Measurements from ENCODE around the gene MBD3.
A peak's percentile ranks its signal among the peaks of the same experiment; 100 is the strongest.

MBD3 gene

DNA sequence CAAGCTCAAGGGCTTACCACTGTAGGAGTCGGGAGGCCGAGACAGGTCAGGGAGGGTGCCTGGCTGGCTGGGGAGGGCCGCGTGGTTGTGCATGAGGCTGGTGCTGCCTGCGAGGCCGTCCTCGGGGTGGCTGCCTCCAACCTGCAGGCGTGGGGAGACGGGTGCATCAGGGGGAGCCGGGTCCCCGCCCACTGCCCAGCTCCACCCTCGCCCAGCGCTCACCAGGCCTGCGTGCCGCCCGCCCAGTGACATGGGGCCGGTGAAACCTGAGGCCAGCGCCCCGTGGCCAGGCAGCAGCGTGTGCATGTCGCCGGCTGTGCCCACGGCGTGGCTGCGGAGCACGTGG is 26.4 kb upstream of the MBD3 start:
- DNase-seq (ENCODE audit: low read depth), result no peak

DNA sequence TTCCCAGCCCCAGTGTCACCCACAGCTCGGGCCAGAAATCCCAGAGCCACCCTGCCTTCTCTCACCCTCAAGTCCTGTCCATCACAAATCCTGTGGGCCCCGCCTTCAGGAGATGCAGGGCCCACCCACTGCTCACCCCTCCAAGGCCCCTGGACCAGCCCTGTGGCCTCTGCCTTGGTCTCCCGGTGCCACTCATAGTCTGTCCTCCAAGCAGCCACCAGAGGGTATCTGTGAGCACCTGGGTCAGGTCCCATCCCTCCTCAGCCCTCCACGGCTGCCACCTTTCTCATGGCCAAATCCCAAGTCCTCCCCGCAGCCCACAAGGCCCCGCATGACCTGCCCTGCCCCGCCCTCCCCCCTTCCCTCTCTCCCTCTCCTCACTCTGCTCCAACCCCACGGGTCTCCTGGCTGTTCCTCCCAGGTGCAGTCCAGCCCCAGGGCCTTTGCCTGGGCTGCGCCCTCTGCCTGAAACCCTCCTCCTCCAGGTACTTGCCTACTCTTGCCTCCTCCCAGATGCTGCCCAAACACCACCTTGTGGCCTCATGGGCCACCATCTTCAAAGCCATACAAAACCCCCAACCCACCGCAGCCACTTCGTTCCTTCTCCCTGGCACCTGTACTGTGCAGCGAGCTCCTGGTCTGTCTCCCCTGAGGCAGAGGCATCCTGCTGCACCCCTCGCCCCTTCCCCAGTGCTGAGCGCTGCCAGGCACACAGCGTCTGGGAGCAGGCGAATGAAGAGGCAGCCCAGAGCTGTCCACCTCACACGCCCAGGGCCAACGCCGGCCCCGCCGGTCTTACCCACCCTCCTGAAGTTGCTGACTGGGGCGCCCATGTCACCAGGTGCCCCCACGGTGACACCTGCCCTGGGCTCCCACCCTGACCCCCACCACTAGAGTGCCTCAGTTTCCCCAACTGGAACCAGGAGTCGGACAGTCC is 25.8 kb upstream of the MBD3 start:
- DNase-seq (ENCODE audit: low read depth), result no peak

DNA sequence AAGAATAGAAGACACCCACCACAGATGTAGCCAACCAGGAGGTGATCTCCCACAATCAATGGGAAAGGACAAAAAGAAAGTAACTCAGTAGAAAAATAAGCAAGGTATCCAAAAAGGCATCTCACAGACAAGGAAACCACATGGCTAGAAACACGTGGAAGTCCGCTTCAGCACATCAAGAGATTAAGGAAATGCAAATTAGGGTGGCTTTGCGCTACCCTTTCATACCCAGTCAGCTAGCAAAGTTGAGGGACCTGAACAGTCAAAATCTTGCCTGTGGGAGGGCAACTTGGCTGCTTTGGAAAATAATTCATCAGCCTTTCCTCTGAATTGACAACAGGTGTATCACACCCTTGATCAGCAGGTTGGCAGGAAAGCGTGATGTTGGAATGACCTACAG is 24.2 kb upstream of the MBD3 start:
- no peak for DNase-seq (ENCODE audit: low read depth)

DNA sequence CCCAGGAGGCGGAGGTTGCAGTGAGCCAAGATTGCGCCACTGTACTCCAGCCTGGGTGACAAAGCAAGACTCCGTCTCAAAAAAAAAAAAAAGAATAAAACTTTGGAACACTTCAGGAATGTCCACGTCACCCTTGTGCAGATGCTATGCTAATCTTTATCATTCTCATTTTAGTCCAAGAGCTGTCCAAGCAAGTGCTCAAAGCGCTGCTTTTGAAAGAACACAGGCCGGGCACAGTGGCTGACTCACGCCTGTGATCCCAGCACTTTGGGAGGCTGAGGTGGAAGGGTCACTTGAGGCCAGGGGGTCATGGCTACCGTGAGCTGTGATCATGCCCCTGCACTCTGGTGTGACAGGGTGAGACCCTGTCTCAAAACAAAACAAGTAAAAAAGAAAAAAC is 23.7 kb upstream of the MBD3 start:
- no peak for DNase-seq (ENCODE audit: low read depth)

DNA sequence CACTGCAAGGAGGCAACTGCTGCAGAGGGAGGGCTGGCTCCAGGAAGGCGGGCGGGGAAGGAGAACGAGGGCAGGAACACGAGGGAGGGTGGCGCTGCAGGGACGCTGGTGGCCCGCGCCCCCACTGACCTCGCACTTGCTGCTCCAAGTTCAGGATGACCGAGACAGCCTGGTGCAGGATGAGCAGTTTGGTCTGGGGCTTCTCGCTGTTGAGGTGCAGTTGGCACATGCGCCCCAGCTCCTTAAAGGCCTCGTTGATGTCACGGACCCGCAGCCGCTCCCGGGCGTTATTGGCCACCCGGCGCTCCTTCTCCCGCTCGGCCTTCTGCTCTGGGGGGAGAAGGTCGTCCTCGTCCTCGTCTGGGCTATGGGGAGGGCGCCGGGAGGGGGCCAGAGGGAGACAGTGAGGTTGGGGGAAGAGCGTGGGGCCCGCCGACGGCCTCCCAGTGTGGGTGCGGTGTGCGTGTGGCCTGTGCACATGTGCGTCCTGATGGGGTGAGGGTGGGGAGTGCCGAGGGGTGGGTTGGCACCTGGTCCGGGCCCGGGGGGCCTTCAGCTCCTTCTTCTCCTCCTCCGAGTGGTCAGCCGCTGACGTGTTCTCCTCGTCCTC is 22.6 kb upstream of the MBD3 start:
- no peak for DNase-seq (ENCODE audit: low read depth)

DNA sequence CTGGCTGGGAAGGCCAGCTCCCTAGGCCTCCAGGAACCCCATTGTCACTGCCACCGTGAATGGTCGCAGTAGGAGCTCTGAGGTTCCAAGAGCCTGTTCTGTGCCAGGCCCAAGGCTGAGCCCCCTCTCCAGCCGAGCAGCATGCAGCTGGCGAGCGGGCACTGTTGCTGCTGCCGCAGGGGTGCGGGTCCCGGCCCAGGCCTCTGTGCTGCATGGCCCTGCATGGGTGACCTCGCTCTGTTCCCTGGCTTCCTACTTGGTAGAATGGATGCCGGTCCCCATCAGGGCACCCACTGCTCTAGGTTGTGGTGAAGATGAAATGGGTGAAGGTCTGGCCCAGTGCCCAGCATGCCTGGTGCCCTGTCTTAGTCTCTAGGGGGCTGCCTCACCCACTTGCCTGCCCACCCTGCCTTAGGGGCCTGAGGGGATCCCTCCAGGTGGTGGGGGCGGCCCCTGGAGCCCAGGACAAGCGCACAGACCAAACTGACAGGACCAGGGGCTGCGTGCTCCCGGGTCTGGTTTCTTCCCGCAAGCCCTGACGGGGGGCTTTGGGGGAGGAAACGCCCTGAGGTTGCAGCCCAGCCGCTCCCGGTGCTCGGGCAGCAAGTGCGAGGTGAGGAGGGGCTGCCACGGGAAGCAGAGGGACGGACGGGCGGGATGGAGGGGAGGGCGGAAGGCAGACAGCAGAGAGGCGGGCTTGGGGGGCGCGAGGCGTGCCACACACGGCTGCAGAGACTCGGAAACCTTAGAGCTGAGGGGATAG is 21.3 kb upstream of the MBD3 start:
- no peak for DNase-seq (ENCODE audit: low read depth)

DNA sequence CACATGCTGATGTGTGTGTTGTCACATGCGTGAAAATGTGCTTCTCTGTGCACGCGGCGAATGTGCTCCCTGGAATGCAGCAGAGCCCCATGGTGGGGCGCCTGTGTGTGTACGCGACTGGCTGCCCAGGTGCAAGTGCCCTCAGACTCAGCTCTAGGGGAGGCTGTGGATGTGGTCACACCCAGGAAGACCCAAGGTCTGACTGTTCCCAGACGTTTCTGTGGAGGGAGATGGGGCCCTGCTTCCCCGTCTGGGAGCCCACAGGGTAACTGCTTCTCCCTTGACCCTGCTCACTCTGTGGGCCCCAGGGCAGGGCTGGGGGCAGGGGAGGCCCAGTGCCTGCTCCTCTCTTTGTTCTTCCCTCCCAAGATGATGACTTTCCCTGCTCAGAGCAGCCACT is 20.5 kb upstream of the MBD3 start:
- no peak for DNase-seq (ENCODE audit: low read depth)

DNA sequence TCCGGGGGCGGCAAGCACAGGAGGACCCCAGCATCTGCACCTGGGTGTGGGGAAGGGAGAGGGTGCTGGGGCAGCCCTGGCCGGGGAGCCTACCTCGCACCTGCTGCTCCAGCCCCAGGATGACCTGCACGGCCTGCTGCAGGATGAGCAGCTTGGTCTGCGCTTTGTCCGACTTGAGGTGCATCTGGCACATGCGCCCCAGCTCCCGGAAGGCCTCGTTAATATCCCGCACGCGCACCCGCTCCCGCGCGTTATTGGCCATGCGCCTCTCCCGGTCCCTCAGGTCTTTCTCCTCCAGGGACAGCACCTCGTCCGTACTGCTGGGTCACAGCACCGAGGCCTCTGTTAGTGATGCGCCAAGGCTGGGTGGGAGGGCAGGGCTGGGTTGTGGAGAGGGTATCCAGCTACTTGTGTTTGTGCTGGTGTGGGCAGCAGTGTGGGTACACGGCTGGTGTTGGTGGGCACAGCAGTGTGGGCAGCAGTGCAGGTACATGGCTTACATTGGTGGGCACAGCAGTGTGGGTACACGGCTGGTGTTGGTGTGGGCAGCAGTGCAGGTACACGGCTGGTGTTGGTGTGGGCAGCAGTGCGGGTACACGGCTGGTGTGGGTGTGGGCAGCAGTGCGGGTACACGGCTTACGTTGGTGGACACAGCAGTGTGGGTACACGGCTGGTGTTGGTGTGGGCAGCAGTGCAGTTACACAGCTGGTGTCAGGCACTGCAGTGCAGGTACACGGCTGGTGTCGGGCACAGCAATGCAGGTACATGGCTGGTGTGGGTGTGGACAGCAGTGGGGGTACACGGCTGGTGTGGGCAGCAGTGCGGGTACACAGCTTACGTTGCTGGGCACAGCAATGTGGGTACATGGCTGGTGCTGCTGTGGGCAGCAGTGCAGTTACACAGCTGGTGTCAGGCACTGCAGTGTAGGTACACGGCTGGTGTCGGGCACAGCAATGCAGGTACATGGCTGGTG is 19.7 kb upstream of the MBD3 start:
- DNase-seq (ENCODE audit: low read depth), result no peak

DNA sequence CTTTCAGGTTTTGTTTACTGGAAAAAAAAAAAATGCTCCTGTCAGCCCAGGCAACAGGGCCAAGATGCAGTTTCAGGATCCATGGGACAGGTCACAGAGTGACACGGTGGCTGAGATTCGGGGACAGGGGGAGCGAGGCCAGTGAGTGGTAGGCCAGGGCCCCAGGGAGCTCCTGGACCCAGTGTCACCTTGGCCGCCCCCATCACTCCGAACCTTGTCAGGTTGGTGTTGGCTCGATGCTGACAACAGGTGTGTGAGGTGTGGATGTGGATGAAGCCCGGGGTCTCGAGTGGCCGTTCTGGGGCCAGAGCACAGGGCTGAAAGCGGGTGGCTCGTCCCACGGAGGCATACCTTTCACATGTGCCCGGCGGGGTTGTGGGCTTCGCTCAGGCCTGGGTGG is 18.7 kb upstream of the MBD3 start:
- DNase-seq (ENCODE audit: low read depth), result no peak

DNA sequence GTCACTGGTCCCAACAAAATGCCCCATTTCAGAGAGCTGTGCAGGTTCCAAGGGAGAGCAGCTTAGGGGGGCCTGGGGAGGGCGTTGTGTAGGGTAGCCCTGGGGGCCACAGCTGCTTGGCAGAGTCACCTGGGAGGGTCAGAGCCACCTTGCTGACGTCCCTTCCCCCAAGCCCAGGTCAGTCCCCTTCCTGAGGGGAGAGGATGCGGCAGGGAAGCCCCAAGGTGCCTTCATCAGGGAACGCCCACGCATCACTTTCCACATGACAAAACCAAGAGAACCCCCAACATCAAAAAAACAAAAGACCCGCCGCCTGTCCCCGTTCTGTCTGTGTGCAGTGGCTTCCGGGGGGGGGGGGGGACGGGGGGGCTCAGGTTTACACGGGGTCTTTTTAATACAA is 17.9 kb upstream of the MBD3 start:
- DNase-seq (ENCODE audit: low read depth), result no peak

DNA sequence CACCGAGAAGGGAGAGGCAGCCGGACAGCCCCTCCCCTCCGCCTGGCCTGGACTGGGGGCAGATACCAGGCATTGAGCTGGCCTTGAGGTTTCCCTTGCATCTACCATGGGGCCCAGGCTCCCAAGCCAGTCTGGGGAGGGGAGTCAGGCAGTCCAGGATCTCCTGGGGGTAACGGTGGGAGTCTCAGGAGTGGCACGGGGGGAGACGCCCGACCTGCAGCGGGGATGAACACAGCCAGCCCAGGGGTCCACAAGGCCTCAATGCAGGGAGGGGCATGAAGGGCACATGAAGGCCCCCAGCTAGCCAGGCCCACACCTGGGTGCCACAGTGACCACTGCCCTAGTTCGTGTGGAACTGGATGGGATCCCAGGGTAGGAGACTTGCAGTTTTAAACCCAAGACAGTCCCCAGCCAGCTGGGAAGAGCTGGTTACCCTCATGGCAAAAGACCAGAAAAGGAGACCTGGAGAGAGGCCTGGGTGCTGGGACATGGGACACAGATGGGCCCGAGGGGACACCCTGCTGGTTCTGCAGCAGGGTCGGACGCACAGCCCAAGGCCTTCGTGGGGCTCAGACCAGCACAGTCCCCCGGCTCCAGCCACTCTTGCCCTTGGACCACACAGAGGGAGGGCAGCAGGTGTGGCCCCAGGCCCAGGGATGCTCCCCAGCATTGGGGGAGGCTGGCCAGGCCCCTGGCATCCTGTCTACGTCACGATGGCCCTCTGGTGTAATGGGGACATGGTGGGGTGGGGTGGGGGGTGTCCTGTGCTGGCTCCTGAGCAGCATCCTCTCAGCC is 17.2 kb upstream of the MBD3 start:
- no peak for DNase-seq (ENCODE audit: low read depth)

DNA sequence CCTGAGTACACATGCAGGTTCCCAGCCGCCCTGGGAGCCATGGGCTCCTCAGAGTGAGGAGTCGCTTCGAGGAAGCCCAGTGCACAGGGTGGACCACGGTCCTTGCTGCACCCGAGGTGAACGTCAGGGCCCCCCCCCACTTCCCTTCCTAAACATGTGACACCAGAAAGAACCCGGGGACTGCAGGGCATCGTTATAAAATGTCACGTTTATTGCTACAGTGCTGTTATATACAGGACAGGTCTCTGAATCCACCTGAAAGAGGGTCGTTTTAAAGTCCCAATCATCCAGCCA is 16.4 kb upstream of the MBD3 start:
- no peak for DNase-seq (ENCODE audit: low read depth)

DNA sequence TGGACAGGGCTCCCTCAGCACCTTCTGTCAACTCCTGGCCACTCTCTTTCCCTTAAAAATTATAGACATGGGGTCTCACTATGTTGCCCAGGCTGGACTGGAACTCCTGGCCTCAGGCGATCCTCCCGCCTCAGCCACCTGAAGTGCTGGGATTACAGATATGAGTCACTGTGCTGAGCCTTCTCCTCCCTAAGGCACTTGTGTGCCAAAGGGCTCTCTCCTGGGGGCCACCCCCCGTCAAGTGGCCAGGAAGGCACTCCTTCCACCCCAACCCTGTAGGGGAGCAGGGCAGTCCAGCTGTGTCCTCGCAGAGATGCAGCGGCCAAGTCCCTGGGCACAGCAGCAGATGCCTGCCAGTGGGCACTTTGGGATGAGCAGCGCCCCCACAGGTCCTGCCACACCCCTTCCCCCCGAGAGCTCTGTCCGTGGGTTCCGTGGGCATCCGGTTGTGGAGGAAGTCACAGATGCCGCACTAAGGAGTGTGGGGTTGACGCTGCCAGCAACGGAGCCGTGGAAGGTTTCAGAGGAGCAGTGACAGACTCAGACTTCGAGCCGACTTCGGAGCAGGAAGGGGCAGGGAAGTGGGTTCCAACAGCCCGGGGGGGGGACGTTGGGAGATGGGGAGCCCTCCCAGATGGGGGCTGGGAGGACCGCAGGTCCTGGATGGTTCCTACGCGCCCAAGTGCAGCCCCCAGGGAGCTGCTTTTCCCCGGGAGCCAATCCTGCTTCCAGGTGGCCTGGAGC is 15.9 kb upstream of the MBD3 start:
- peak; percentile 27 for DNase-seq (ENCODE audit: low read depth)

DNA sequence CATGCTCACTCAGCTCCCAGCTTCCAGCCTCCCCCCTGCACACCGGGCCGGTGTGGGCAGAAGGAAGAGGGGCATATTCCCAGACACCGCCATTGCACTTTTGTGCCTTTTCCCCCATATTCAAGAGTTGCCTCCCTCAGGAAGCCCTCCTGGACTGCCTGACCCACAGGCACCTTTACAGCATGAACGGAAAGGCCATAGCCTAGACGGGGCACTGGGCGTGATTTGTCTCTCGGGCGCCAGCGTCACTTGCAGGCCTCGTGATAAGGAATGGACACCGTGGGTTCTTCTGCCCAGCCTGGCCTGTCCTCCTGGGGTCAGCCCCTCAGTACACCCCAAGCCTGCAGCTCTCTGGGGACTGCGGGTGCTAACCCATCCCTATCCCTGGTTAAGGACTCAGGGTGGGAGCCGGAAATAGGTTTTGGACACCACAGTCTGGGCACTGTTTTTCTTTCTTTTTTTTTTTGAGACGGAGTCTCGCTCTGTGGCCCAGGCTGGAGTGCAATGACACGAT is 13.5 kb upstream of the MBD3 start:
- DNase-seq (ENCODE audit: low read depth), result no peak

DNA sequence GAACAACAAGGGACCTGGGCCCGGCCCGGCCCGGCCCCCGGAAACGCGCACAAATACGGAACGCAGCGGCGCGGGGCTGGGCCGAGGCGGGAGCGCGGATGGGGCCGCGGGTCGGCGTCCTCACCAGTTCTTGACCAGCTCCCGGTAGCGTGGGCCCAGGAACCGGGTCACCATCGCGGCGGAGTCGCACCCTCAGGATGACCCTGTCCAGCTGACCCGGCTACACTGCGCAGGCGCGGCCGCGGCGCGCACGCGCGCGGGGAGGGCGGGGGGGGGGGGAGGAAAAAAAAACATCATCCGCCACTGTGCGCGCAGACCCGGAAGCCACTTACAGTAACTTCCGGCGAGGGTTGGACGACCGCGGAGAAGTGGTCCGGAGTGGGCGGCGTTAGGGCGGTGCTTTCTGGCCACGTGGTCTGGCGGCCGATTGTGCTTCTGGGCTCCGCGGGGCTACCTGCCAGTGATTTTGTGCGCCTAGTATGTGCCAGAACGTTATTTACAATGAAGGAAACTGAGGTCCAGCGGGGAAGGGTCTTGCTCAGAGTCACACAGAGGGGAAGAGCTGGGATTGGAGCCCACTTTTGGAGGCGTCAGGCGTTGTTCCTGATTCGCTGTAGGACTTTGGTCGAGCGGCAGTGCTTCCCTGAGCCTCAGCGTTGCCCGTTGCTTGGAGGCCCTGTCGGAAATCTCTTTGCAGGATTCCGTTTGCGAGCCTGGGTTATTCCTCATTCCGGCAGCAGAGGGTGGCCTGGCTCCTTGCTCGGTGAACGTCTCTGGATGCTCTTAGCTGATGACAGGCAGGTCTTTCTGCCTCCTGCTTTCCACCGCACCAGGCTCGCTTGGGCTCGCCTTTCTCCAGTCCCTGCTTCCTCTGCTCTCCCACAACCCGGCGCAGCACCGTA is 12.8 kb upstream of the MBD3 start, which contains the start of gene UQCR11:
TSS of gene UQCR11 (minus strand) at position 227 of the 902 bp plus-strand sequence. CDS start at position 174, 53 bp downstream.
- DNase-seq (ENCODE audit: low read depth), result peak; percentile 90

DNA sequence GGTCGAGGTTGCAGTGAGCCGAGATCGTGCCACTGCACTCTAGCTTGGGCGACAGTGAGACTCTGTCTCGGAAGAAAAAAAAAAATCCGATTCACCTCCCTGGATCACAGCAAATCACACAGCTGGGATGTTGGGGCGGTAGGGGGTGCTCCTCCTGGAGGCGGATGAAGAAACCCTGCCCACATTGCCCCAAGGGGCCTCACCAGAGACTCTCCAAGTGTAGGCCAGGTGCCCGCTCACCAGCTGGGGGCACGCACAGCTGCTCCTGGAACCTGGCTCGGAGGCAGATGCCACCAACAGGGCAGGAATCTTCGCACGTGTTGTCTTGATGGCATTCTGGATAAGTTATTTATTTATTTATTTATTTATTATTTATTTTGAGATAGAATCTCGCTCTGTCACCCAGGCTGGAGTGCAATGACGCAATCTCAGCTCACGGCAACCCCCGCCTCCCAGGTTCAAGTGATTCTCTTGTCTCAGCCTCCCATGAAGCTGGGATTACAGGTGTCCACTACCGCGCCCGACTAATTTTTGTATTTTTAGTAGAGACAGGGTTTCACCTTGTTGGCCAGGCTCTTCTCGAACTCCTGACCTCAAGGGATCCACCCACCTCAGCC is 9.5 kb upstream of the MBD3 start:
- DNase-seq (ENCODE audit: low read depth), result no peak

DNA sequence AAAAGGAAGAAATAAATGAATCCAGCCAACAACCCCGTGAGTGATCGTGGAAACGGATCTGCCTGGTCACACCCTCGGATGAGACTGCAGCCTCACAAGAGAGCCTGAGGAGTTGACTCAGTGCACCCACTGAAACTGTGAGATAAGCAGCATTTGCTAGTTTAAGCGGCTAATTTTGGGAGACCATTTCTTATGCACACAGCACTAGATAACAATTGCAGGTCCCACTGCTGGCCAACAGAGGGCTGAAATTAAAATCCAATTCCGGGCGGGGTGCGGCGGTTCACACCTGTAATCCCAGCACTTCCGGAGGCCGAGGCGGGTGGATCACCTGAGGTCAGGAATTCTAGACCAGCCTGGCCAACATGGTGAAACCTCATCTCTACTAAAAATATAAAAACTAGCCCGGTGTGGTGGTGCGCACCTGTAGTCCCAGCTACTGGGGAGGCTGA is 9.0 kb upstream of the MBD3 start:
- no peak for DNase-seq (ENCODE audit: low read depth)

DNA sequence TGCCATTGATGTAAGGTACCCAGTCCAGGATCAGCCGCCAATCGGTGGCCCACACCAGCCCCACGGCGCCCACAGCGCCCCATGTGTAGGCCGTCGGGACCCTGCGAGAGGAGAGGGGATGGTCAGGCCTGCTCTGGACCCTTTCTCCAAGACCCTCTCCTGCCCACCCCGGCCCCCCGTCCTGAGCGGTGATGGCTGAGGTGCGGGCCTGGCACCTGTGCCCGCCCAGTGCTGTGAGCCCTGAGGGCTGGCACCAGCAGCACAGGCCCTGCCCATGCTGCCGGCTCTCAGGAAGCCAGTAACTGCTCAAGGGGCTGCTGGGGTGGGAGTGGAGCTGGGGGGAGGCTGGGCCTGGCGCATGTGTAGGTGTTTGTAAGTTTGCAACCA is 6.8 kb upstream of the MBD3 start:
- no peak for DNase-seq (ENCODE audit: low read depth)
